ENCODE data around the gene ATP2A3.

DNA sequence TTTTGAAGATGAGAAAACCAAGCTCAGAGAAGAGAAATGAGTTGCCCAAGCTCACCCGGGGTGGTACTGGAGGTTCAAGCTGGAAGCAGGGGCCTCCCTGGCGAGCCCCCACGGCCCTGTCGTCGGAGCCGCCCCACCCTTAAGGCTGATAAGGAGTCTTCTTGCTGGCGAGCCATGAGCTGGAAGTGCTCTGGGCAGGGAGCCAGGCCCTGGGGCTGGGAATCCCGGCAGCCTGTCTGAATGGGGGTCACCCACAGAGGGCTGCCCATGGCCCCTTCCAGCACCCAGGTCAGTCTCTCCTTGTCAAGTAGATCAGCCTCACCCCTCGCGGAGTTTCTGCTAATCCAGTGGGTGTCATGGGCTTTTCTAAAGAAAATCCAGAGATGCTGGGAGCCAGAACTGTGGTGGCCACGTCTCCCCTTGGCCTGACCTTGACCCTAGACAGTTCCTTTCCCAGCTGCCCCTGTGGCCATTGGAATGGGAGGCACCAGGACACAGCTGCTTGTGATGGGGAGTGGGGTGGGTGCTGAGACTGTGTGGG lies 46.8 kb downstream of the ATP2A3 start:
- TF ChIP-seq CTCF (IDR thresholded peaks at IDR 0.05) (no peak), POLR2A (IDR thresholded peaks at IDR 0.05) (no peak)
